K562 (cell line): ENCODE results near the gene ACTR3C. TPM values are rescaled to one million over a fixed set of nuclear protein-coding genes. Genes with fewer than 3 reads are reported as not detected.

Source experiments
- ATAC-seq: fragments of 200-7000 bp; cut with Tn5 transposase; 3 replicates; pipeline ENCODE4 v1.9.1; 2020; ENCODE audit warnings: moderate library complexity
- BruUV-seq: library from RNA; stranded (reverse); fragments of 400-500 nt; replicated peaks from 2 replicates; lab custom pipeline; 2021; lab: Mats Ljungman, UMichigan
- CTCF ChIA-PET: fragments of 300-600 bp; formaldehyde crosslinking; extraction: SDS; loops from one replicate; lab custom pipeline; 2021; ENCODE audit warnings: low intra/inter-chr PET ratio; lab: Yijun Ruan, JAX
- POLR2A ChIA-PET: fragments of 300-600, 350-650 bp; sonication (Branson Sonifier 250); formaldehyde crosslinking; extraction: SDS; loops from one replicate; lab custom pipeline; 2021; ENCODE audit warnings: antibody characterized with exemption, inconsistent platforms; lab: Yijun Ruan, JAX
- DNase-seq, 4 experiments: peaks; one replicate each; pipeline versions ENCODE4 v3.0.0 to v3.0.0-alpha.2; 2011 to 2018; ENCODE audit warnings: low spot score in 3 of 4, mixed read lengths in 3 of 4; ENCODE audit errors: extremely low read depth in 1 of 4
- FAIRE-seq: peaks from 2 replicates; lab custom pipeline; 2011; peaks lifted over from hg19 to GRCh38; lab: Jason Lieb, UNC
- H2AFZ ChIP-seq: 2 replicates; pipeline ENCODE4 v1.6.0; 2011; ENCODE audit warnings: low read depth, low read length, control low read depth, inconsistent platforms
- H3K27ac ChIP-seq: fragments of 200-600 bp; 3 replicates; pipeline ENCODE4 v1.8.0; 2011; ENCODE audit warnings: low read depth, mild to moderate bottlenecking, control low read depth, inconsistent platforms, low read length, moderate library complexity, mixed read lengths; ENCODE audit errors: extremely low read depth
- H3K27me3 ChIP-seq, 2 experiments: fragments of 300-600 bp in 1 of 2; 2 replicates in 1 of 2; 3 replicates in 1 of 2; pipeline versions ENCODE4 v1.6.0 to v1.8.0; 2011; ENCODE audit warnings: inconsistent platforms in 2 of 2, low read length in 2 of 2, mild to moderate bottlenecking in 1 of 2, mixed read lengths in 1 of 2, moderate library complexity in 1 of 2; ENCODE audit not compliant: control insufficient read depth in 2 of 2, insufficient read depth in 2 of 2
- H3K36me3 ChIP-seq: fragments of 300-600 bp; 3 replicates; pipeline ENCODE4 v1.8.0; 2011; ENCODE audit warnings: mild to moderate bottlenecking, low read length, inconsistent platforms; ENCODE audit not compliant: control insufficient read depth, insufficient read depth
- H3K4me1 ChIP-seq, 2 experiments: fragments of 200-600 bp in 1 of 2; replicated peaks in 1 of 2; 2 replicates in 1 of 2; 3 replicates in 1 of 2; pipeline versions ENCODE4 v1.5.1 to v1.8.0; 2011; ENCODE audit warnings: inconsistent platforms in 2 of 2, low read length in 2 of 2, mild to moderate bottlenecking in 1 of 2, mixed read lengths in 1 of 2, moderate library complexity in 1 of 2; ENCODE audit not compliant: control insufficient read depth in 2 of 2, insufficient read depth in 2 of 2
- H3K4me2 ChIP-seq: 2 replicates; pipeline ENCODE4 v1.6.1; 2011; ENCODE audit warnings: low read length, control low read depth, inconsistent platforms, mixed read lengths; ENCODE audit not compliant: insufficient read depth
- H3K4me3 ChIP-seq: fragments of 200-600 bp; sonication (generic), shearing (Covaris generic); 2 replicates; pipeline ENCODE4 v1.5.1; 2016; ENCODE audit warnings: control low read depth, inconsistent platforms
- H3K79me2 ChIP-seq: fragments of 200-600 bp; 3 replicates; pipeline ENCODE4 v1.8.0; 2011; ENCODE audit warnings: low read length, inconsistent platforms; ENCODE audit not compliant: control insufficient read depth, insufficient read depth
- H3K9ac ChIP-seq, 2 experiments: 2 replicates each; pipeline versions ENCODE4 v1.6.0 to v1.6.1; 2011; ENCODE audit warnings: low read depth in 2 of 2, low read length in 2 of 2, control low read depth in 1 of 2, inconsistent platforms in 1 of 2, mild to moderate bottlenecking in 1 of 2, mixed read lengths in 1 of 2; ENCODE audit not compliant: insufficient read depth in 1 of 2
- H3K9me1 ChIP-seq: one replicate; pipeline ENCODE4 v1.6.0; 2011; ENCODE audit warnings: inconsistent platforms, mild to moderate bottlenecking, low read length, moderate library complexity; ENCODE audit not compliant: control insufficient read depth, insufficient read depth
- H3K9me3 ChIP-seq: replicated peaks from 2 replicates; pipeline ENCODE4 v1.5.1; 2011; ENCODE audit warnings: low read depth, low read length, inconsistent platforms; ENCODE audit not compliant: control insufficient read depth, insufficient read depth
- H4K20me1 ChIP-seq: replicated peaks from 2 replicates; pipeline ENCODE4 v1.6.1; 2011; ENCODE audit warnings: low read length, inconsistent platforms, mixed read lengths; ENCODE audit not compliant: control insufficient read depth, insufficient read depth
- BCL6 ChIP-seq: fragments of 250-450 bp; sonication (Bioruptor Pico); IDR thresholded peaks from 2 replicates; pipeline ENCODE4 v1.4.0; 2020
- DEAF1 ChIP-seq: fragments of 450-650 bp; formaldehyde crosslinking; IDR thresholded peaks from 2 replicates; pipeline ENCODE4 v1.4.0; 2020; ENCODE audit warnings: mild to moderate bottlenecking, moderate library complexity
- DNMT1 ChIP-seq: fragments of 450-650 bp; IDR thresholded peaks from 2 replicates; pipeline ENCODE4 v1.6.1; 2016; ENCODE audit warnings: antibody characterized with exemption, mild to moderate bottlenecking
- ERF ChIP-seq: fragments of 450-650 bp; formaldehyde crosslinking; IDR thresholded peaks from 2 replicates; pipeline ENCODE4 v1.4.0; 2020; ENCODE audit warnings: mild to moderate bottlenecking, mixed read lengths
- NR2F6 ChIP-seq: fragments of 450-650 bp; formaldehyde crosslinking; IDR thresholded peaks from 2 replicates; pipeline ENCODE4 v1.4.0; 2020; ENCODE audit warnings: mild to moderate bottlenecking
- OTX1 ChIP-seq: fragments of 450-650 bp; formaldehyde crosslinking; IDR thresholded peaks from 2 replicates; pipeline ENCODE4 v1.4.0; 2022; ENCODE audit warnings: mild to moderate bottlenecking
- RAD51 ChIP-seq: fragments of 450-650 bp; IDR thresholded peaks from 2 replicates; pipeline ENCODE4 v1.7.1; 2016; ENCODE audit warnings: low read depth, mild to moderate bottlenecking, borderline replicate concordance
- RFX1 ChIP-seq: fragments of 450-650 bp; IDR thresholded peaks from 2 replicates; pipeline ENCODE4 v1.6.1; 2016; ENCODE audit warnings: mild to moderate bottlenecking, moderate library complexity
- SIRT6 ChIP-seq: IDR thresholded peaks from one replicate; pipeline ENCODE4 v1.6.1; 2012; ENCODE audit warnings: low read depth, mild to moderate bottlenecking, control low read depth, inconsistent platforms, low read length, moderate library complexity
- TEAD4 ChIP-seq, 2 experiments: sonication (generic) in 1 of 2; formaldehyde crosslinking in 1 of 2; IDR thresholded peaks; 2 replicates each; pipeline versions ENCODE4 v1.6.1 to v1.8.0; 2012 to 2022; ENCODE audit warnings: borderline replicate concordance in 1 of 2, inconsistent platforms in 1 of 2, low read length in 1 of 2, mild to moderate bottlenecking in 1 of 2, missing genetic modification reagents in 1 of 2
- YBX1 ChIP-seq: fragments of 450-650 bp; IDR thresholded peaks from 2 replicates; pipeline ENCODE4 v1.7.1; 2016; ENCODE audit warnings: mild to moderate bottlenecking
- ZBTB17 ChIP-seq: fragments of 450-650 bp; formaldehyde crosslinking; IDR thresholded peaks from 2 replicates; pipeline ENCODE4 v1.4.0; 2020; ENCODE audit warnings: mild to moderate bottlenecking
- ZNF311 ChIP-seq: fragments of 250-450 bp; sonication (Bioruptor Pico); IDR thresholded peaks from 2 replicates; pipeline ENCODE4 v1.4.0; 2020; ENCODE audit warnings: mild to moderate bottlenecking, moderate library complexity
- ZNF41 ChIP-seq: fragments of 250-450 bp; sonication (Bioruptor Pico); conservative IDR thresholded peaks from 2 replicates; pipeline ENCODE4 v1.4.0; 2020; ENCODE audit warnings: mild to moderate bottlenecking
- ZNF444 ChIP-seq: fragments of 250-450 bp; sonication (Bioruptor Pico); IDR thresholded peaks from 2 replicates; pipeline ENCODE4 v1.4.0; 2020; ENCODE audit warnings: mild to moderate bottlenecking, moderate library complexity
- ZNF583 ChIP-seq: fragments of 250-450 bp; sonication (Bioruptor Pico); IDR thresholded peaks from 2 replicates; pipeline ENCODE4 v1.4.0; 2020
- ZNF696 ChIP-seq: fragments of 250-450 bp; sonication (Bioruptor Pico); conservative IDR thresholded peaks from 2 replicates; pipeline ENCODE4 v1.4.0; 2020; ENCODE audit warnings: mild to moderate bottlenecking, moderate library complexity
- WGBS: fragments of 100-300 bp; shearing (Covaris generic); methylation state at CpG from one replicate; pipeline ENCODE4 v1.1.6; 2016; ENCODE audit warnings: low coverage, mixed read lengths; ENCODE audit not compliant: insufficient coverage; ENCODE audit errors: missing lambda C conversion rate; 5-methylcytosine and 5-hydroxymethylcytosine counted together
- in situ Hi-C: fragments of 300-500 bp; cut with MboI; formaldehyde crosslinking; loops from 4 replicates; pipeline ENCODE4 v1.15.0; 2018; ENCODE audit warnings: inconsistent platforms, mixed read lengths
- intact Hi-C: fragments of 100-400 bp; cut with micrococcal nuclease; formaldehyde crosslinking; loops from 2 replicates; pipeline ENCODE4 v1.14.2; 2022
- polyA plus RNA-seq, 8 experiments: library from polyadenylated mRNA; depleted of rRNA in 4 of 8; stranded (reverse) in 5 of 8; unstranded in 3 of 8; fragments of >200 nt; fragmentation: Nextera tagmentation in 2 of 8; fragmentation: Illumina TruSeq in 1 of 8; extraction: Ambion mirVana in 2 of 8; extraction: Trizol in 1 of 8; gene quantifications; 2 replicates each; pipeline versions ENCODE4 v1.2.1 to v1.2.3, GENCODE V29; 2011 to 2014; ENCODE audit warnings: inconsistent platforms in 1 of 8, missing spikeins in 1 of 8
- total RNA-seq, 7 experiments: library from RNA; depleted of rRNA in 6 of 7; stranded (reverse); fragments of >200 nt in 6 of 7; fragmentation: Illumina TruSeq in 2 of 7; extraction: Trizol in 2 of 7; gene quantifications; 2 replicates each; pipeline versions ENCODE4 v1.2.1 to v1.2.3, GENCODE V29; 2011 to 2021; ENCODE audit warnings: low replicate concordance in 1 of 7

Gene ACTR3C
- total and polyA plus RNA-seq, 9 of the 15 experiments (the other 6 are each of a cell fraction or from before 2014, with no cell fraction given), result 9.0 to 35.4 (median 13.3) TPM

- in situ Hi-C loops, result no loop called here
- no TSS peak for BruUV-seq
- TF ChIP-seq TEAD4 (IDR thresholded peaks at IDR 0.05; ENCODE audit: low read length) (peak; percentile 11; the same call in 1 of the 2 replicates), TEAD4 (CRISPR knock-in tag; IDR thresholded peaks at IDR 0.05; ENCODE audit: borderline replicate concordance) (no peak), RFX1 (no peak), ZNF444 (CRISPR knock-in tag) (0 out of 2 replicates have a peak, but pooled peaks have one; percentile 7), DEAF1 (0 out of 2 replicates have a peak, but pooled peaks have one; percentile 12), ZNF696 (CRISPR knock-in tag) (0 out of 2 replicates have a peak, but pooled peaks have one; percentile 34), OTX1 (CRISPR knock-in tag) (peak; percentile 82; the same call in 1 of the 2 replicates), NR2F6 (CRISPR knock-in tag) (0 out of 2 replicates have a peak, but pooled peaks have one; percentile 35), SIRT6 (no peak), DNMT1 (no peak), YBX1 (no peak), ZBTB17 (CRISPR knock-in tag) (no peak), RAD51 (0 out of 2 replicates have a peak, but pooled peaks have one; percentile 32), ZNF41 (CRISPR knock-in tag) (peak; percentile 48; the same call in 1 of the 2 replicates), BCL6 (CRISPR knock-in tag) (0 out of 2 replicates have a peak, but pooled peaks have one; percentile 49), ZNF311 (CRISPR knock-in tag) (no peak), ZNF583 (0 out of 2 replicates have a peak, but pooled peaks have one; percentile 84), ERF (CRISPR knock-in tag) (no peak; the same call in 1 of the 2 replicates)
These were observed 44.3 kb upstream of the ACTR3C start for GRCh38 chr7:150367677-150368095.

More at GRCh38 chr7:150367677-150368095, 44.3 kb upstream of the ACTR3C start:
- DNase-seq (no peak), ATAC-seq (no peak), FAIRE-seq (peak; percentile 79)
- Histone ChIP-seq H3K79me2 (peaks cover 46% of the 10 kb centered on the region), H3K9ac (peak overlapping the region; percentile 98 to 99), H3K9me1 (no peaks in the 10 kb centered on the region), H3K9me3 (no peaks in the 10 kb centered on the region), H3K27me3 (no peaks in the 10 kb centered on the region), H2AFZ (peak overlapping the region; percentile 82), H3K4me2 (peak overlapping the region; percentile 100), H3K27ac (peak overlapping the region; percentile 97), H3K36me3 (peaks cover 38% of the 10 kb centered on the region), H3K4me3 (peak overlapping the region; percentile 79), H4K20me1 (no peaks in the 10 kb centered on the region; the same call in 1 of the 2 replicates), H3K4me1 (peaks cover 41 to 45% of the 10 kb centered on the region in 2 experiments)
- CTCF ChIA-PET, result no interaction called here
- WGBS, result 41% methylated on average over 8 of the region's 8 CpGs
- POLR2A ChIA-PET, result interaction anchor here (0.6 to 3.5 kb wide), 9 partner anchors 10 to 885 kb away, joined by 3 to 30 read pairs (median 5); no protein-coding TSS in a partner anchor
- intact Hi-C loops, result loop anchor here (2.0 kb wide), 2 partner anchors 33 to 45 kb away; partner anchors contain the start of genes ACTR3C and LRRC61
